ENCODE results near the gene LBHD2. TPM values are rescaled to one million over a fixed set of nuclear protein-coding genes. Genes with fewer than 3 reads are reported as not detected.

Gene LBHD2
- total RNA-seq, 1 donor from 2014 or later = not detected

- H3K9me3 Mint-ChIP-seq (ENCODE audit: unreplicated experiment) = no peaks in the 10 kb centered on the region
- H3K4me1 Mint-ChIP-seq (ENCODE audit: unreplicated experiment) = peaks cover 12% of the 10 kb centered on the region
- DNase-seq (ENCODE audit: extremely low spot score, unreplicated experiment) = no peak
- no peaks in the 10 kb centered on the region for H3K27me3 Mint-ChIP-seq (ENCODE audit: unreplicated experiment)
- no peak overlapping the region for H3K4me3 Mint-ChIP-seq (ENCODE audit: unreplicated experiment)
- H3K27ac Mint-ChIP-seq (ENCODE audit: unreplicated experiment) = no peak overlapping the region
- no peaks in the 10 kb centered on the region for H3K36me3 Mint-ChIP-seq (ENCODE audit: unreplicated experiment)
- TF ChIP-seq CTCF (IDR thresholded peaks at IDR 0.05) = no peak
Observed at GRCh38 chr14:103064436-103064835, 19.6 kb upstream of the LBHD2 start.

- no peak for DNase-seq (ENCODE audit: extremely low spot score, unreplicated experiment)
- H3K36me3 Mint-ChIP-seq (ENCODE audit: unreplicated experiment) = no peaks in the 10 kb centered on the region
- H3K9me3 Mint-ChIP-seq (ENCODE audit: unreplicated experiment) = no peaks in the 10 kb centered on the region
- no peak overlapping the region for H3K4me3 Mint-ChIP-seq (ENCODE audit: unreplicated experiment)
- peaks cover 11% of the 10 kb centered on the region for H3K4me1 Mint-ChIP-seq (ENCODE audit: unreplicated experiment)
- no peak for TF ChIP-seq CTCF (IDR thresholded peaks at IDR 0.05)
- H3K27ac Mint-ChIP-seq (ENCODE audit: unreplicated experiment) = no peak overlapping the region
- no peaks in the 10 kb centered on the region for H3K27me3 Mint-ChIP-seq (ENCODE audit: unreplicated experiment)
Observed at GRCh38 chr14:103064978-103065377, 19.0 kb upstream of the LBHD2 start.

- no peaks in the 10 kb centered on the region for H3K36me3 Mint-ChIP-seq (ENCODE audit: unreplicated experiment)
- no peaks in the 10 kb centered on the region for H3K27me3 Mint-ChIP-seq (ENCODE audit: unreplicated experiment)
- no peak for TF ChIP-seq CTCF (IDR thresholded peaks at IDR 0.05)
- no peak overlapping the region for H3K4me3 Mint-ChIP-seq (ENCODE audit: unreplicated experiment)
- no peak for DNase-seq (ENCODE audit: extremely low spot score, unreplicated experiment)
- no peak overlapping the region for H3K27ac Mint-ChIP-seq (ENCODE audit: unreplicated experiment)
- H3K4me1 Mint-ChIP-seq (ENCODE audit: unreplicated experiment) = peaks cover 8% of the 10 kb centered on the region
- H3K9me3 Mint-ChIP-seq (ENCODE audit: unreplicated experiment) = no peaks in the 10 kb centered on the region
Observed at GRCh38 chr14:103065861-103066260, 18.1 kb upstream of the LBHD2 start.

- Mint-ChIP-seq H3K4me3 (ENCODE audit: unreplicated experiment) (no peak overlapping the region), H3K36me3 (ENCODE audit: unreplicated experiment) (no peaks in the 10 kb centered on the region), H3K4me1 (ENCODE audit: unreplicated experiment) (peaks cover 8% of the 10 kb centered on the region), H3K27me3 (ENCODE audit: unreplicated experiment) (no peaks in the 10 kb centered on the region), H3K9me3 (ENCODE audit: unreplicated experiment) (no peaks in the 10 kb centered on the region), H3K27ac (ENCODE audit: unreplicated experiment) (no peak overlapping the region)
- TF ChIP-seq CTCF (IDR thresholded peaks at IDR 0.05) = no peak
- no peak for DNase-seq (ENCODE audit: extremely low spot score, unreplicated experiment)
Observed at GRCh38 chr14:103066399-103066798, 17.6 kb upstream of the LBHD2 start.

GRCh38 chr14:103067231-103067954 is 16.6 kb upstream of the LBHD2 start:
- no peaks in the 10 kb centered on the region for H3K27me3 Mint-ChIP-seq (ENCODE audit: unreplicated experiment)
- no peak overlapping the region for H3K4me3 Mint-ChIP-seq (ENCODE audit: unreplicated experiment)
- H3K4me1 Mint-ChIP-seq (ENCODE audit: unreplicated experiment) = peaks cover 8% of the 10 kb centered on the region
- no peaks in the 10 kb centered on the region for H3K9me3 Mint-ChIP-seq (ENCODE audit: unreplicated experiment)
- peak overlapping the region; percentile 44 for H3K27ac Mint-ChIP-seq (ENCODE audit: unreplicated experiment)
- DNase-seq (ENCODE audit: extremely low spot score, unreplicated experiment) = no peak
- TF ChIP-seq CTCF (IDR thresholded peaks at IDR 0.05) = no peak
- no peaks in the 10 kb centered on the region for H3K36me3 Mint-ChIP-seq (ENCODE audit: unreplicated experiment)

Data from osteocyte (in vitro differentiated cells).